ENCODE results near the gene ZSCAN2. TPM values are rescaled to one million over a fixed set of nuclear protein-coding genes. Genes with fewer than 3 reads are reported as not detected.
A peak's percentile ranks its signal among the peaks of the same experiment; 100 is the strongest.
"Not testable (repeated sequence)": the region's sequence is repeated elsewhere in the genome, so short reads cannot be mapped to it uniquely, and the experiment has no call there.

The ZSCAN2 gene
- total RNA-seq (2014; rRNA removed; shearing (Covaris generic)) = 8.1 and 10.1 TPM in 2 replicates

DNA sequence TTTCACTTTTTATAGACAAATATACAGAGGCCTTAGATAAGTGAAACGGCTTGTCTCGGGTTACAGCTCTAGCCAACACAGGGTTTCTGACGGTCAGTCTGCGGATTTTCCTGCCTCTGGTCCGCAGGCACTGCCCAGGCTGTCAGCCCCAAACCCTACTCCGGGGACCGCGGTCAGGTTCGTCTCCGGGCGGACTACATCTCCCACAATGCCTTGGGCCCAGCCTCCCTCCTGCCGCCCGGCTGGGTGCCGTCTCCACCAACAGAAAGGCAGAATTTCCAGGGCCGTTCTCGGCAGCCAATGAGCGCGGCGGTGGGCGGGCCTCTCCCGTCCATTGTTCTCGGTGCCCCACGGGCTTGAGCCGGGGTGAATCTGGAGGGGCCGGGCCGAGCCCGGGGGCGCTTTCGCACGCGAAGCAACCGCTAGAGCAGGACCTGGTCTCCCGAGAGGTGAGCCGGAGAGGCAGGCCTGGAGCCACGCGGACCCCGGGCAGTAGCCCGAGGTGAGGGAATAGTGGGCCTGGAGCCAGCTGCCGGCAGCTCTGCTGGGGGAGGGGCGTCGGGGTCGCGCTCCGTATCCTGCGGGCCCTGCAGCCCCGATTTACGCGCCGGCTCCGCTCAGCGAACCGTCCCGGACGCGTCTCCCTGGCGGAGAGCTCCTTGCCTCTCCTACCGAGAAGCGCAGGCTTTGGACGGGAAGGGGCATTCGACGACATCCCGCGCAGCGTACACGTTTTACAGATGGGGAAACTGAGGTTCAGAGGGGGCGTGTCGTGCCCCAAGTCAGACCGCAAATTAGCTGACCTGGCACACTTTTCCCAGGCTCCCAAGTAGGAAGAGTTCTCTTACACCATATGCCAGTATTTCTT, at the start of gene ZSCAN2:
Gene ZSCAN2 (plus strand): TSS at position 323 of the 868 bp plus-strand sequence. CDS start 2,919 bp downstream, outside the sequence.
- Histone ChIP-seq H3K27ac (peak within 1 kb of the TSS; percentile 80), H3K9me3 (replicated peaks) (no peaks in the 10 kb centered on the region), H3K27me3 (replicated peaks) (0 out of 2 replicates have a peak, but pooled peaks cover 4% of the 10 kb centered on the region), H3K4me1 (replicated peaks) (0 out of 2 replicates have a peak, but pooled peaks cover 3% of the 10 kb centered on the region), H3K4me3 (peak within 1 kb of the TSS; percentile 90), H3K36me3 (peaks cover 24% of the 10 kb centered on the region)
- DNase-seq (ENCODE audit: low read depth in 1 of 2, low spot score in 2 of 2) = peak; percentile 94 to 96

- not testable (repeated sequence) for H3K4me1 ChIP-seq (replicated peaks); H3K9me3 ChIP-seq (replicated peaks); H3K27me3 ChIP-seq (replicated peaks); H3K36me3 ChIP-seq; DNase-seq (ENCODE audit: low read depth in 1 of 2, low spot score in 2 of 2); H3K4me3 ChIP-seq; H3K27ac ChIP-seq
Observed at GRCh38 chr15:84551624-84552023, 49.2 kb upstream of the ZSCAN2 start.

GRCh38 chr15:84552896-84553295, 47.9 kb upstream of the ZSCAN2 start:
- no peaks in the 10 kb centered on the region for H3K36me3 ChIP-seq
- no peak overlapping the region for H3K4me3 ChIP-seq
- no peaks in the 10 kb centered on the region for H3K9me3 ChIP-seq (replicated peaks)
- H3K27me3 ChIP-seq (replicated peaks) = no peaks in the 10 kb centered on the region
- no peak for DNase-seq (ENCODE audit: low read depth in 1 of 2, low spot score in 2 of 2)
- no peak overlapping the region for H3K27ac ChIP-seq
- peaks cover 9% of the 10 kb centered on the region for H3K4me1 ChIP-seq (replicated peaks)

GRCh38 chr15:84556690-84557089, 44.1 kb upstream of the ZSCAN2 start:
- H3K27me3 ChIP-seq (replicated peaks); H3K27ac ChIP-seq; H3K4me1 ChIP-seq (replicated peaks); H3K36me3 ChIP-seq; H3K4me3 ChIP-seq; DNase-seq (ENCODE audit: low read depth in 1 of 2, low spot score in 2 of 2); H3K9me3 ChIP-seq (replicated peaks): not testable (repeated sequence)

DNA sequence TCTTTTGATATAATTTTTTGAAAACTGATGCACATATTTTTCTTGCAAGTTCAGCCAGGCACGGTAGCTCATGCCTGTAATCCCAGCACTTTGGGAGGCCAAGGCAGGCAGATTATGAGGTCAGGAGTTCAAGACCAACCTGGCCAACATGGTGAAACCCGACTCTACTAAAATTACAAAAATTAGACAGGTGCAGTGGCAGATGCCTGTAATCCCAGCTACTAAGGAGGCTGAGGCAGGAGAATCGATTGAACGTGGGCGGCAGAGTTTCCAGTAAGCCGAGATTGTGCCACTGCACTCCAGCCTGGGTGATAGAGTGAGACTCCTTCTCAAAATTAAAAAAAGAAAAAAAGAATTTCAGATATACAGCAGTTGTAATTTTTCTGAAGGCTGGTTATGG, 32.8 kb upstream of the ZSCAN2 start:
- not testable (repeated sequence) for H3K9me3 ChIP-seq (replicated peaks); H3K4me1 ChIP-seq (replicated peaks); H3K4me3 ChIP-seq; H3K27ac ChIP-seq; H3K27me3 ChIP-seq (replicated peaks); H3K36me3 ChIP-seq; DNase-seq (ENCODE audit: low read depth in 1 of 2, low spot score in 2 of 2)

GRCh38 chr15:84570164-84570735, 30.6 kb upstream of the ZSCAN2 start:
- no peaks in the 10 kb centered on the region for H3K9me3 ChIP-seq (replicated peaks)
- H3K4me1 ChIP-seq (replicated peaks) = no peaks in the 10 kb centered on the region
- H3K36me3 ChIP-seq = no peaks in the 10 kb centered on the region
- H3K4me3 ChIP-seq = peak overlapping the region; percentile 61
- DNase-seq (ENCODE audit: low read depth in 1 of 2, low spot score in 2 of 2) = peak in 1 of 2 experiments; percentile 52
- peak overlapping the region; percentile 46 for H3K27ac ChIP-seq
- H3K27me3 ChIP-seq (replicated peaks) = no peaks in the 10 kb centered on the region

- no peaks in the 10 kb centered on the region for H3K4me1 ChIP-seq (replicated peaks)
- H3K36me3 ChIP-seq = no peaks in the 10 kb centered on the region
- H3K27ac ChIP-seq = no peak overlapping the region
- no peak overlapping the region for H3K4me3 ChIP-seq
- H3K9me3 ChIP-seq (replicated peaks) = no peaks in the 10 kb centered on the region
- no peak for DNase-seq (ENCODE audit: low read depth in 1 of 2, low spot score in 2 of 2)
- no peaks in the 10 kb centered on the region; the same call in 1 of the 2 replicates for H3K27me3 ChIP-seq (replicated peaks)
Observed at GRCh38 chr15:84572231-84572630, 28.6 kb upstream of the ZSCAN2 start.

GRCh38 chr15:84575493-84575892, 25.3 kb upstream of the ZSCAN2 start:
- Histone ChIP-seq H3K27me3 (replicated peaks) (no peaks in the 10 kb centered on the region; the same call in 1 of the 2 replicates), H3K36me3 (no peaks in the 10 kb centered on the region), H3K27ac (no peak overlapping the region), H3K4me1 (replicated peaks) (0 out of 2 replicates have a peak, but pooled peaks cover 4% of the 10 kb centered on the region), H3K9me3 (replicated peaks) (no peaks in the 10 kb centered on the region), H3K4me3 (no peak overlapping the region)
- DNase-seq (ENCODE audit: low read depth in 1 of 2, low spot score in 2 of 2) = no peak

GRCh38 chr15:84577891-84578290, 22.9 kb upstream of the ZSCAN2 start:
- H3K27me3 ChIP-seq (replicated peaks); DNase-seq (ENCODE audit: low read depth in 1 of 2, low spot score in 2 of 2); H3K27ac ChIP-seq; H3K9me3 ChIP-seq (replicated peaks); H3K36me3 ChIP-seq; H3K4me1 ChIP-seq (replicated peaks); H3K4me3 ChIP-seq: not testable (repeated sequence)

DNA sequence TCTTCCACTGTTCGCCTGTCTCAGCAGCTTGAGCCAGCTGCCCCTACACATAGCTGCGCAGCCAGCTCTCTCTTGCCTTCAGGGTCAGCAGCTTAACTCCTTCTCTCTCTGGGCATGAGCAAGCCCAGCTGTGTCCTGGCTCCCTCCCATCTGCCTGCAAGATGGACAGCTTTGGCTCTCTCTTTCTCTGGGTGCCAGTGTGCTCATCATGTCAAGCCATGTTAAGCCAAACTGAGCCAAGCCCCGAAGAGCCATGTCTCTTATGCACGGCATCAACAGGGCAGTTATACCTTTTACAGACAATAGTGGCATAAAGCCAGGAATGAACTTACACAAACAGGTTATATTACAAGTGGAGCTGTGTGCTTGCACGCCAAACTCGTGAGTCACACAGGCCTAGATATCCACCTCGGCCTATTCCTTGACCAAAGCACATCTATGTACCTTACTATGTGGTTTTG, 21.5 kb upstream of the ZSCAN2 start:
- not testable (repeated sequence) for H3K36me3 ChIP-seq; H3K27me3 ChIP-seq (replicated peaks); H3K4me3 ChIP-seq; H3K27ac ChIP-seq; H3K9me3 ChIP-seq (replicated peaks); H3K4me1 ChIP-seq (replicated peaks)
- peak; percentile 41 to 65 for DNase-seq (ENCODE audit: low read depth in 1 of 2, low spot score in 2 of 2)

DNA sequence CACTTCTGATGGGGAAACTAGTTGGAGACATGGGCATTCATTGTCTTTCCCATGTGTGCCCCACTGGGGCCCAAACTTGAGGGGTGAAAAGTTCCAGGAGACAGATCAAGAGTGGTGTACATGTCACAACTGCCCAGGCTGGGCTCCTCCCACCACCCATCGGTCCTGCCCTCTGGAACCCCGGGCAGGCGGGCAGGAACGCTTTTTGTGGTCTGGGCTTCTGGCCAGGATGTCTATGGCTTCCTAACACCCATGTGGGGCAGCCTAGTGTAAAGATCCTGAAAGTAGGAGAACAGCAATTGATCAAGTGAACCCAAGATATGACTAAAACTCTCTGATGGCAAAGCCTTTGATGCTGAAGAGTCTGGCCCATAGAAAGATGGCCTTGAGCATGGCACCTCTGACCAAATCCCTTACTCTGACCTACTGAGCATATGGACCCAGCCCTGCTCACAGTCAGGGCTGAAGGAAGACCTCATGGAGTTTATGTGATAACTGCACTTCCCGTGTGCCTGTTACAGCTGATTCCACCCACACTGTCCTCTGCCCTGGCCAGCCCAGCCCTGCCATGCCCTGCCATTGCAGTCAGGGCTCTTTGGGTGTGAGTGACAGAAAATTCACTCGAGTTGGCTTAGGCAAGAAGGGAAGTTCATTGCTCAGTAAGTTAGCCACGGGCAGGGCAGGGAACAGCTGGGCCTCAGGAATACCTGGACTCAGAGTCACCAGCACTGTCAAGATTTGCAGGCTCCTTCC, 19.0 kb upstream of the ZSCAN2 start:
- H3K27ac ChIP-seq; H3K4me3 ChIP-seq; H3K9me3 ChIP-seq (replicated peaks); H3K36me3 ChIP-seq; H3K27me3 ChIP-seq (replicated peaks); H3K4me1 ChIP-seq (replicated peaks): not testable (repeated sequence)
- DNase-seq (ENCODE audit: low read depth in 1 of 2, low spot score in 2 of 2) = peak in 1 of 2 experiments; percentile 25

- peak in 1 of 2 experiments; percentile 33 for DNase-seq (ENCODE audit: low read depth in 1 of 2, low spot score in 2 of 2)
Observed at GRCh38 chr15:84582583-84583157, 18.1 kb upstream of the ZSCAN2 start.

DNA sequence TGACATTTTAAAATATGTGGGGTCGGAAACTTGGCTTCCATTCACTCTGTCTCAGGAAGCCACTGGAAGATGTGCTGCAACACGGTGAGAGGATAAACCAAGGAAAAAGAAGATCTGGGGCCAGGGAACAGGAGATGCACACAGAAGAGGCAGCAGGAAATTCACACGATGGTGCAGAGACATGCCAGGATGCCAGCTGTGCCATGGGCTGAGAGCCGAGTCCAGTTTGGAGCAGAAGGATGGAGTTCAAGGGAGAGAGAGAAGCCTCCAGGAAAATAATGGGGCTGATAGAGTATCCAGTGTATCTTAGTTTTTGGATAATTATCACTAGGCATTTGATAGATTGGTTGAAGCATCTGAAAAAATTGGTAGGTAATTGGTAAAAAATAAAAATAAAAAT, 16.9 kb upstream of the ZSCAN2 start:
- peak in 1 of 2 experiments; percentile 5 for DNase-seq (ENCODE audit: low read depth in 1 of 2, low spot score in 2 of 2)
- H3K4me3 ChIP-seq, H3K27ac ChIP-seq: not testable (repeated sequence)

More at GRCh38 chr15:84582583-84583157, 18.1 kb upstream of the ZSCAN2 start:
- Histone ChIP-seq H3K4me3 (no peak overlapping the region), H3K36me3 (no peaks in the 10 kb centered on the region), H3K9me3 (replicated peaks) (no peaks in the 10 kb centered on the region), H3K4me1 (replicated peaks) (0 out of 2 replicates have a peak, but pooled peaks cover 4% of the 10 kb centered on the region), H3K27ac (no peak overlapping the region), H3K27me3 (replicated peaks) (no peaks in the 10 kb centered on the region)

More for the DNA sequence above, 16.9 kb upstream of the ZSCAN2 start:
- not testable (repeated sequence) for H3K9me3 ChIP-seq (replicated peaks); H3K4me1 ChIP-seq (replicated peaks); H3K27me3 ChIP-seq (replicated peaks); H3K36me3 ChIP-seq

All from SJSA1 (cell line).